K562 (cell line): Measurements from ENCODE around the gene MYL4. TPM values are rescaled to one million over a fixed set of nuclear protein-coding genes. Genes with fewer than 3 reads are reported as not detected.

Experiments used
- BRF2 ChIP-seq: IDR thresholded peaks from 3 replicates; pipeline ENCODE4 v1.6.1; 2011; ENCODE audit warnings: borderline replicate concordance, mild to moderate bottlenecking; ENCODE audit not compliant: insufficient read length, insufficient read depth
- CBFA2T3 ChIP-seq: fragments of 450-650 bp; IDR thresholded peaks from 2 replicates; pipeline ENCODE4 v1.6.1; 2017
- E2F3 ChIP-seq: fragments of 250-450 bp; sonication (Bioruptor Pico); IDR thresholded peaks from 2 replicates; pipeline ENCODE4 v1.4.0; 2020; ENCODE audit warnings: mild to moderate bottlenecking
- ETV5 ChIP-seq: sonication (generic); formaldehyde crosslinking; IDR thresholded peaks from 2 replicates; pipeline ENCODE4 v1.4.0; 2020; ENCODE audit warnings: low read depth, mild to moderate bottlenecking, missing genetic modification reagents
- GABPB1 ChIP-seq: sonication (generic); formaldehyde crosslinking; IDR thresholded peaks from 2 replicates; pipeline ENCODE4 v1.8.0; 2022; ENCODE audit warnings: mild to moderate bottlenecking, missing genetic modification reagents
- HIVEP1 ChIP-seq: fragments of 250-450 bp; sonication (Bioruptor Pico); IDR thresholded peaks from 2 replicates; pipeline ENCODE4 v1.4.0; 2020; ENCODE audit warnings: mild to moderate bottlenecking
- HOMEZ ChIP-seq: fragments of 250-450 bp; sonication (Bioruptor Pico); IDR thresholded peaks from 2 replicates; pipeline ENCODE4 v1.4.0; 2020; ENCODE audit warnings: mild to moderate bottlenecking, moderate library complexity
- LARP7 ChIP-seq: fragments of 450-650 bp; IDR thresholded peaks from 2 replicates; pipeline ENCODE4 v1.6.1; 2016
- MLLT1 ChIP-seq, 2 experiments: fragments of 450-650 bp; IDR thresholded peaks; 2 replicates each; pipeline ENCODE4 v1.6.1; 2016
- NR4A1 ChIP-seq, 2 experiments: fragments of 250-450 bp in 1 of 2; fragments of 450-650 bp in 1 of 2; sonication (Bioruptor Pico) in 1 of 2; IDR thresholded peaks; 2 replicates each; pipeline versions ENCODE4 v1.4.0 to v1.6.1; 2016 to 2020; ENCODE audit warnings: mild to moderate bottlenecking in 2 of 2, missing compliant biosample characterization in 1 of 2, missing genetic modification characterization in 1 of 2, moderate library complexity in 1 of 2
- SNIP1 ChIP-seq: fragments of 450-650 bp; IDR thresholded peaks from 2 replicates; pipeline ENCODE4 v1.7.1; 2017; ENCODE audit warnings: low read depth, mild to moderate bottlenecking
- SOX6 ChIP-seq: fragments of 450-650 bp; IDR thresholded peaks from 2 replicates; pipeline ENCODE4 v1.6.1; 2014; ENCODE audit warnings: mild to moderate bottlenecking
- SP2 ChIP-seq: IDR thresholded peaks from 2 replicates; pipeline ENCODE4 v1.6.1; 2011; ENCODE audit warnings: mild to moderate bottlenecking, low read depth, low read length, moderate library complexity; ENCODE audit not compliant: poor library complexity, severe bottlenecking; ENCODE audit errors: extremely low read depth
- TCF7 ChIP-seq: sonication (generic); IDR thresholded peaks from 2 replicates; pipeline ENCODE4 v1.6.1; 2016; ENCODE audit warnings: antibody characterized with exemption, borderline replicate concordance
- TRIM28 ChIP-seq: fragments of 450-650 bp; IDR thresholded peaks from 2 replicates; pipeline ENCODE4 v1.6.1; 2017
- ZBTB2 ChIP-seq: fragments of 450-650 bp; IDR thresholded peaks from 2 replicates; pipeline ENCODE4 v1.6.1; 2016; ENCODE audit warnings: antibody characterized with exemption
- ZNF277 ChIP-seq: fragments of 250-450 bp; sonication (Bioruptor Pico); IDR thresholded peaks from 2 replicates; pipeline ENCODE4 v1.8.0; 2022; ENCODE audit warnings: inconsistent platforms, mild to moderate bottlenecking, moderate library complexity, borderline replicate concordance
- ZNF589 ChIP-seq: fragments of 200-800 bp; sonication (Bioruptor generic); IDR thresholded peaks from 2 replicates; pipeline ENCODE4 v1.6.1; 2016; ENCODE audit warnings: low read depth, missing genetic modification characterization, missing compliant biosample characterization
- ZNF740 ChIP-seq, 3 experiments: fragments of 200-800 bp in 1 of 3; sonication (Bioruptor generic) in 1 of 3; sonication (generic) in 1 of 3; formaldehyde crosslinking in 1 of 3; IDR thresholded peaks; 2 replicates each; pipeline versions ENCODE4 v1.6.1 to v1.8.0; 2016 to 2022; ENCODE audit warnings: mild to moderate bottlenecking in 2 of 3, missing compliant biosample characterization in 2 of 3, missing genetic modification characterization in 2 of 3, missing genetic modification reagents in 1 of 3
- ZZZ3 ChIP-seq: fragments of 450-650 bp; IDR thresholded peaks from 2 replicates; pipeline ENCODE4 v1.6.1; 2016; ENCODE audit warnings: antibody characterized with exemption, mild to moderate bottlenecking, moderate library complexity
- polyA plus RNA-seq, 8 experiments: library from polyadenylated mRNA; depleted of rRNA in 4 of 8; stranded (reverse) in 5 of 8; unstranded in 3 of 8; fragments of >200 nt; fragmentation: Nextera tagmentation in 2 of 8; fragmentation: Illumina TruSeq in 1 of 8; extraction: Ambion mirVana in 2 of 8; extraction: Trizol in 1 of 8; gene quantifications; 2 replicates each; pipeline versions ENCODE4 v1.2.1 to v1.2.3, GENCODE V29; 2011 to 2014; ENCODE audit warnings: inconsistent platforms in 1 of 8, missing spikeins in 1 of 8
- total RNA-seq, 7 experiments: library from RNA; depleted of rRNA in 6 of 7; stranded (reverse); fragments of >200 nt in 6 of 7; fragmentation: Illumina TruSeq in 2 of 7; extraction: Trizol in 2 of 7; gene quantifications; 2 replicates each; pipeline versions ENCODE4 v1.2.1 to v1.2.3, GENCODE V29; 2011 to 2021; ENCODE audit warnings: low replicate concordance in 1 of 7

The MYL4 gene
- total and polyA plus RNA-seq, 9 of the 15 experiments (the other 6 are each of a cell fraction or from before 2014, with no cell fraction given), result 117 to 423 (median 221) TPM

GRCh38 chr17:47239967-47240651 lies 31.0 kb downstream of the MYL4 start (continued):
- TF ChIP-seq ZNF277 (no peak), TCF7 (no peak), ETV5 (0 out of 2 replicates have a peak, but pooled peaks have one; percentile 66), HOMEZ (CRISPR knock-in tag) (no peak), ZBTB2 (peak; percentile 32; the same call in 1 of the 2 replicates), CBFA2T3 (peak; percentile 74), ZZZ3 (no peak), TRIM28 (no peak), ZNF740 (CRISPR knock-in tag; IDR thresholded peaks at IDR 0.05) (no peak), ZNF740 (tag; IDR thresholded peaks at IDR 0.05) (no peak), SNIP1 (no peak), BRF2 (no peak), ZNF589 (peak; percentile 96), GABPB1 (peak; percentile 72), SOX6 (0 out of 2 replicates have a peak, but pooled peaks have one; percentile 25), NR4A1 (CRISPR knock-in tag; IDR thresholded peaks at IDR 0.05) (no peak), NR4A1 (tag; IDR thresholded peaks at IDR 0.05) (no peak), LARP7 (no peak), SP2 (no peak), HIVEP1 (CRISPR knock-in tag) (no peak), MLLT1 (IDR thresholded peaks at IDR 0.05) (no peak), E2F3 (CRISPR knock-in tag) (no peak)
